Measurements from ENCODE around the gene NEU2. TPM values are rescaled to one million over a fixed set of nuclear protein-coding genes. Genes with fewer than 3 reads are reported as not detected.

The NEU2 gene
- total and polyA plus RNA-seq, 7 donors, result not detected

GRCh38 chr2:233074106-233074505 is 41.6 kb downstream of the NEU2 start:
- Histone ChIP-seq H3K27me3 (ENCODE audit: insufficient read depth in 3 of 3, low read length in 2 of 3) (no peaks in the 10 kb centered on the region), H3K4me3 (no peak overlapping the region), H3K36me3 (ENCODE audit: insufficient read depth in 1 of 2, low read depth in 1 of 2) (no peaks in the 10 kb centered on the region), H3K27ac (no peak overlapping the region), H3K4me1 (no peaks in the 10 kb centered on the region), H3K9me3 (peaks cover 11% of the 10 kb centered on the region)
- WGBS, 3 donors, result 74 to 83% (median 77%) methylated on average over 7 of the region's 7 CpGs
- TF ChIP-seq CTCF (IDR thresholded peaks at IDR 0.05), result no peak
- intact Hi-C loops (cut with DNase I), result no loop called here
- DNase-seq (no peak), ATAC-seq (no peak)

- Histone ChIP-seq H3K36me3 (ENCODE audit: insufficient read depth in 1 of 2, low read depth in 1 of 2) (no peaks in the 10 kb centered on the region), H3K9me3 (peaks cover 11% of the 10 kb centered on the region), H3K27ac (no peak overlapping the region), H3K27me3 (ENCODE audit: insufficient read depth in 3 of 3, low read length in 2 of 3) (no peaks in the 10 kb centered on the region), H3K4me3 (no peak overlapping the region), H3K4me1 (no peaks in the 10 kb centered on the region)
- ATAC-seq (no peak), DNase-seq (no peak)
- WGBS, 3 donors, result 72 to 80% (median 77%) methylated on average over 6 of the region's 6 CpGs
- no peak for TF ChIP-seq CTCF (IDR thresholded peaks at IDR 0.05)
- intact Hi-C loops (cut with DNase I), result no loop called here
Measured at GRCh38 chr2:233075141-233075965, 42.9 kb downstream of the NEU2 start.

- H3K27me3 ChIP-seq (ENCODE audit: insufficient read depth in 3 of 3, low read length in 2 of 3), result no peaks in the 10 kb centered on the region
- H3K4me3 ChIP-seq, result no peak overlapping the region
- H3K36me3 ChIP-seq (ENCODE audit: insufficient read depth in 1 of 2, low read depth in 1 of 2), result no peaks in the 10 kb centered on the region
- H3K27ac ChIP-seq, result peak overlapping the region; percentile 30
- DNase-seq (no peak), ATAC-seq (no peak)
- TF ChIP-seq CTCF (IDR thresholded peaks at IDR 0.05), result no peak
- WGBS, 3 donors, result 39 to 51% (median 40%) methylated on average over 2 of the region's 2 CpGs
- intact Hi-C loops (cut with DNase I), result no loop called here
- peaks cover 11% of the 10 kb centered on the region for H3K9me3 ChIP-seq
- no peaks in the 10 kb centered on the region for H3K4me1 ChIP-seq
Measured at GRCh38 chr2:233075966-233076339, 43.5 kb downstream of the NEU2 start.

- ATAC-seq (no peak), DNase-seq (no peak)
- H3K36me3 ChIP-seq (ENCODE audit: insufficient read depth in 1 of 2, low read depth in 1 of 2), result no peaks in the 10 kb centered on the region
- H3K9me3 ChIP-seq, result peaks cover 4% of the 10 kb centered on the region
- WGBS, 3 donors, result 36 to 51% (median 39%) methylated on average over 3 of the region's 3 CpGs
- no peak for TF ChIP-seq CTCF (IDR thresholded peaks at IDR 0.05)
- H3K4me3 ChIP-seq, result no peak overlapping the region
- intact Hi-C loops (cut with DNase I), result no loop called here
- H3K27me3 ChIP-seq (ENCODE audit: insufficient read depth in 3 of 3, low read length in 2 of 3), result no peaks in the 10 kb centered on the region
- H3K4me1 ChIP-seq, result no peaks in the 10 kb centered on the region
- H3K27ac ChIP-seq, result no peak overlapping the region
Measured at GRCh38 chr2:233076749-233077148, 44.3 kb downstream of the NEU2 start.

GRCh38 chr2:233079473-233079877 is 47.0 kb downstream of the NEU2 start:
- H3K36me3 ChIP-seq (ENCODE audit: insufficient read depth in 1 of 2, low read depth in 1 of 2), result no peaks in the 10 kb centered on the region
- no peaks in the 10 kb centered on the region for H3K27me3 ChIP-seq (ENCODE audit: insufficient read depth in 3 of 3, low read length in 2 of 3)
- no peak for TF ChIP-seq CTCF (IDR thresholded peaks at IDR 0.05)
- DNase-seq (no peak), ATAC-seq (no peak)
- no peak overlapping the region for H3K4me3 ChIP-seq
- 69 to 78% (median 71%) methylated on average over 10 of the region's 10 CpGs for WGBS, 3 donors
- intact Hi-C loops (cut with DNase I), result no loop called here
- no peaks in the 10 kb centered on the region for H3K9me3 ChIP-seq
- H3K4me1 ChIP-seq, result peaks cover 14% of the 10 kb centered on the region
- H3K27ac ChIP-seq, result no peak overlapping the region
